Neural cell (in vitro differentiated cells): ENCODE data around the gene JAGN1. TPM values are rescaled to one million over a fixed set of nuclear protein-coding genes. Genes with fewer than 3 reads are reported as not detected.

Source experiments
- H2AFZ ChIP-seq: fragments of 200-600, 300-800 bp; sonication (generic), shearing (Covaris generic); 2 replicates; pipeline ENCODE4 v1.6.0; 2014; ENCODE audit warnings: low read depth, mild to moderate bottlenecking, antibody characterized with exemption, low read length, moderate library complexity
- H3F3A ChIP-seq: fragments of 200-600 bp; shearing (Covaris generic); 2 replicates; pipeline ENCODE4 v1.6.1; 2016; ENCODE audit warnings: mild to moderate bottlenecking, moderate library complexity, mixed read lengths, antibody characterized with exemption, low read length; ENCODE audit not compliant: insufficient read depth, poor library complexity, severe bottlenecking
- H3K27ac ChIP-seq: fragments of 200-600, 300-800 bp; sonication (generic), shearing (Covaris generic); 2 replicates; pipeline ENCODE4 v1.5.1; 2014; ENCODE audit warnings: mild to moderate bottlenecking, low read length, moderate library complexity
- H3K27me3 ChIP-seq: fragments of 300-800, 200-600 bp; sonication (generic), shearing (Covaris generic); 2 replicates; pipeline ENCODE4 v1.6.0; 2014; ENCODE audit warnings: mild to moderate bottlenecking, low read depth, low read length, moderate library complexity; ENCODE audit not compliant: insufficient read depth
- H3K36me3 ChIP-seq: fragments of 300-800, 200-600 bp; sonication (generic), shearing (Covaris generic); 2 replicates; pipeline ENCODE4 v1.5.1; 2014; ENCODE audit warnings: mild to moderate bottlenecking, antibody characterized with exemption, low read length, moderate library complexity; ENCODE audit not compliant: insufficient read depth
- H3K4me2 ChIP-seq: fragments of 300-800, 200-600 bp; sonication (generic), shearing (Covaris generic); 2 replicates; pipeline ENCODE4 v1.6.0; 2014; ENCODE audit warnings: mild to moderate bottlenecking, low read length
- H3K4me3 ChIP-seq: fragments of 300-800, 200-600 bp; sonication (generic), shearing (Covaris generic); 2 replicates; pipeline ENCODE4 v1.5.1; 2014; ENCODE audit warnings: mild to moderate bottlenecking, low read length, moderate library complexity
- H3K79me2 ChIP-seq: fragments of 200-600 bp; shearing (Covaris generic); replicated peaks from 2 replicates; pipeline ENCODE4 v1.6.0; 2014; ENCODE audit warnings: mild to moderate bottlenecking, low read length, moderate library complexity; ENCODE audit not compliant: insufficient read depth
- H3K9ac ChIP-seq: fragments of 300-800, 200-600 bp; sonication (generic), shearing (Covaris generic); 2 replicates; pipeline ENCODE4 v1.6.1; 2016; ENCODE audit warnings: mild to moderate bottlenecking, low read length, mixed read lengths
- H3K9me2 ChIP-seq: fragments of 200-600 bp; shearing (Covaris generic); 2 replicates; pipeline ENCODE4 v1.6.1; 2016; ENCODE audit warnings: mild to moderate bottlenecking, low read length, mixed read lengths; ENCODE audit not compliant: insufficient read depth
- H3K9me3 ChIP-seq: fragments of 200-600, 300-800 bp; sonication (generic), shearing (Covaris generic); 2 replicates; pipeline ENCODE4 v1.6.1; 2016; ENCODE audit warnings: mild to moderate bottlenecking, mixed run types, low read length, moderate library complexity, mixed read lengths
- H4K20me1 ChIP-seq: fragments of 200-600 bp; shearing (Covaris generic); 2 replicates; pipeline ENCODE4 v1.6.1; 2016; ENCODE audit warnings: mild to moderate bottlenecking, mixed run types; ENCODE audit not compliant: insufficient read depth
- CTCF ChIP-seq: fragments of 450-650 bp; IDR thresholded peaks from 2 replicates; pipeline ENCODE4 v1.5.1; 2014; ENCODE audit warnings: antibody characterized with exemption, mild to moderate bottlenecking, moderate library complexity; ENCODE audit not compliant: poor library complexity, severe bottlenecking
- EP300 ChIP-seq: fragments of 450-650 bp; conservative IDR thresholded peaks from 2 replicates; pipeline ENCODE4 v1.6.1; 2014; ENCODE audit warnings: antibody characterized with exemption, mild to moderate bottlenecking, moderate library complexity; ENCODE audit not compliant: poor library complexity, severe bottlenecking
- EZH2 ChIP-seq: fragments of 200-600, 300-800 bp; shearing (Covaris generic), sonication (generic); IDR thresholded peaks from 2 replicates; pipeline ENCODE4 v1.6.1; 2014; ENCODE audit warnings: antibody characterized with exemption, low read length, borderline replicate concordance, mild to moderate bottlenecking; ENCODE audit not compliant: insufficient read depth, poor library complexity, severe bottlenecking
- MXI1 ChIP-seq: fragments of 450-650 bp; conservative IDR thresholded peaks from 2 replicates; pipeline ENCODE4 v1.6.1; 2014; ENCODE audit warnings: antibody characterized with exemption, mild to moderate bottlenecking; ENCODE audit not compliant: poor library complexity, severe bottlenecking
- POLR2AphosphoS5 ChIP-seq: IDR thresholded peaks from 2 replicates; pipeline ENCODE4 v1.6.1; 2012
- RAD21 ChIP-seq: fragments of 450-650 bp; conservative IDR thresholded peaks from 2 replicates; pipeline ENCODE4 v1.6.1; 2014; ENCODE audit warnings: antibody characterized with exemption, mild to moderate bottlenecking, moderate library complexity
- REST ChIP-seq: IDR thresholded peaks from 2 replicates; pipeline ENCODE4 v1.6.1; 2012; ENCODE audit warnings: borderline replicate concordance
- SMC3 ChIP-seq: fragments of 450-650 bp; conservative IDR thresholded peaks from 2 replicates; pipeline ENCODE4 v1.6.1; 2014; ENCODE audit warnings: antibody characterized with exemption, mild to moderate bottlenecking, moderate library complexity; ENCODE audit not compliant: poor library complexity
- TAF1 ChIP-seq: IDR thresholded peaks from 2 replicates; pipeline ENCODE4 v1.6.1; 2012; ENCODE audit warnings: low read depth
- polyA plus RNA-seq: library from polyadenylated mRNA; depleted of rRNA; stranded (reverse); fragments of >200 nt; gene quantifications from 2 replicates; pipeline ENCODE4 v1.2.3, GENCODE V29; 2014

JAGN1 gene
- polyA plus RNA-seq, 1 donor from 2014 or later = 26.5 TPM

GRCh38 chr3:9884555-9885165 is 5.8 kb upstream of the JAGN1 start:
- no peak overlapping the region for H3K9ac ChIP-seq
- H3K27me3 ChIP-seq = no peaks in the 10 kb centered on the region
- no peaks in the 10 kb centered on the region for H3K36me3 ChIP-seq
- H3K27ac ChIP-seq = no peak overlapping the region
- no peak overlapping the region for H3K4me3 ChIP-seq
- TF ChIP-seq EP300 (no peak), CTCF (no peak), SMC3 (no peak), MXI1 (no peak), TAF1 (no peak), REST (no peak), EZH2 (no peak), RAD21 (no peak), POLR2AphosphoS5 (no peak)
- no peak overlapping the region for H2AFZ ChIP-seq
- no peaks in the 10 kb centered on the region for H3K9me2 ChIP-seq
- H3K9me3 ChIP-seq = no peaks in the 10 kb centered on the region
- no peaks in the 10 kb centered on the region for H4K20me1 ChIP-seq
- H3K79me2 ChIP-seq = no peaks in the 10 kb centered on the region
- H3K4me2 ChIP-seq = no peak overlapping the region
- H3F3A ChIP-seq = peaks cover 2% of the 10 kb centered on the region

- H3K4me3 ChIP-seq = no peak overlapping the region
- no peaks in the 10 kb centered on the region for H3K27me3 ChIP-seq
- no peak overlapping the region for H3K9ac ChIP-seq
- H3K4me2 ChIP-seq = no peak overlapping the region
- no peak for TF ChIP-seq CTCF
- no peak for TF ChIP-seq MXI1
- TF ChIP-seq REST = no peak
- no peak for TF ChIP-seq SMC3
- no peak for TF ChIP-seq POLR2AphosphoS5
- no peak for TF ChIP-seq TAF1
- no peak for TF ChIP-seq RAD21
- no peak for TF ChIP-seq EZH2
- TF ChIP-seq EP300 = no peak
- no peak overlapping the region for H2AFZ ChIP-seq
- H3K36me3 ChIP-seq = no peaks in the 10 kb centered on the region
- H3K9me3 ChIP-seq = no peaks in the 10 kb centered on the region
- H3K79me2 ChIP-seq = peaks cover 9% of the 10 kb centered on the region
- no peaks in the 10 kb centered on the region for H3K9me2 ChIP-seq
- no peaks in the 10 kb centered on the region for H4K20me1 ChIP-seq
- no peak overlapping the region for H3K27ac ChIP-seq
- peaks cover 3% of the 10 kb centered on the region for H3F3A ChIP-seq
Observed at GRCh38 chr3:9886328-9886727, 4.1 kb upstream of the JAGN1 start.
